AG20443 (cell line): Measurements from ENCODE around the gene PCCA.
"Not testable (repeated sequence)": the region's sequence is repeated elsewhere in the genome, so short reads cannot be mapped to it uniquely, and the experiment has no call there.

ENCODE experiments used
- DNase-seq: peaks from one replicate; pipeline ENCODE4 v3.0.0; 2012; ENCODE audit warnings: low spot score, mixed read lengths

Gene PCCA

GRCh38 chr13:100508996-100509395, 420.1 kb downstream of the PCCA start:
- no peak for DNase-seq

DNA sequence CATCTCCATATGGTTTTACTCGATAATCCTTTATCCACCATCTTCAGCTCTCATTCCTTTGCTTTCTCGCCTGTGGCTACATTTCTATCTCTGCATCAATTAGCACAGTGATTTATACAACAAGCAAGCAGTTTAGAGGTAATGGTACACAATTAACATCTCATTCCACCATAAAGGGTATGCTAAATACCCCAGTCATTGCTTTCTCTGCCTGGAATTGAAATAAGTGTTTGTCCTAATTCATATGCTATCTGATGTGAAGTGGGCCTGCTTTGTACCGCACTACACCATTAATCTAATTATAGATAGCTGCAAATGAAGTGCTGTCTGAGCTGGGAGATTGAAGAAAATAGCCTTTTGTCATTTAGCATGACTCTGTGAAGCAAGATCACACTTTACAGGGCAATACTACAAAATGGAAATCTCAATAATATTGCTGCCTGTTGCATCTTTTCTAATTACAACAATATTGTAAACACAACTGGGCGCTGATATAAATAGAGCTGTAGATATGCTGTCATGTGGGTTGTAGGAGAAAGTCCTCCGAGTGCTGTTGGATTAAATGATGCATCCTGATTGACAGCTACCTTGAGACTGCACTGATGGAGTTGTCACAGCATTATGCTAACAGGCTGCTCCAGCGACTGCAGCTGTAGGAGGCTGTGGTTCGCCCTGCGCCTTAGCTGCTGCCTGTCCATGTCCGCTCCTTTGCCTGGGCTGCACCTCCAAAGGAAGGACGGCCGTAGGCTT, 421.5 kb downstream of the PCCA start:
- DNase-seq: no peak

GRCh38 chr13:100511466-100511865, 422.6 kb downstream of the PCCA start:
- DNase-seq: no peak

- no peak for DNase-seq
These were observed 423.5 kb downstream of the PCCA start for GRCh38 chr13:100512422-100512821.

DNA sequence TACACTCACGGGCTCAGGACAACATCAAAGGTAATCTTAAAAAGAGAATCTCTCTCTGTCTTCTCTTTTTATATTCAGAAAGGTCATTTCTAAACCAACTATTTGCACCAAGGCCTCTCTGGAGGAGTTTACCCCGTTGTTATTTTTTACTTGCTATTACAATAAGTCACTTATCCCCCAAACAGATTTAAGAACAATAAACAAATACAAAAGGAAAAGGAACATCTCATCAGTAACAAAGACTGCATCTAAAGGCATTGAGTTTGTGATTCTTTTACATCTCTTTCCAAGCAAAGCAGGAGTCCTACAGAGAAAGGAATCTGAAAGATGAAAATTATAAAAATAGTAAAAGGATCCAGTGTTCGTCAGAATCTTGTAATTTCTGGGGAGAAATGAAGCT, 424.3 kb downstream of the PCCA start:
- no peak for DNase-seq

DNA sequence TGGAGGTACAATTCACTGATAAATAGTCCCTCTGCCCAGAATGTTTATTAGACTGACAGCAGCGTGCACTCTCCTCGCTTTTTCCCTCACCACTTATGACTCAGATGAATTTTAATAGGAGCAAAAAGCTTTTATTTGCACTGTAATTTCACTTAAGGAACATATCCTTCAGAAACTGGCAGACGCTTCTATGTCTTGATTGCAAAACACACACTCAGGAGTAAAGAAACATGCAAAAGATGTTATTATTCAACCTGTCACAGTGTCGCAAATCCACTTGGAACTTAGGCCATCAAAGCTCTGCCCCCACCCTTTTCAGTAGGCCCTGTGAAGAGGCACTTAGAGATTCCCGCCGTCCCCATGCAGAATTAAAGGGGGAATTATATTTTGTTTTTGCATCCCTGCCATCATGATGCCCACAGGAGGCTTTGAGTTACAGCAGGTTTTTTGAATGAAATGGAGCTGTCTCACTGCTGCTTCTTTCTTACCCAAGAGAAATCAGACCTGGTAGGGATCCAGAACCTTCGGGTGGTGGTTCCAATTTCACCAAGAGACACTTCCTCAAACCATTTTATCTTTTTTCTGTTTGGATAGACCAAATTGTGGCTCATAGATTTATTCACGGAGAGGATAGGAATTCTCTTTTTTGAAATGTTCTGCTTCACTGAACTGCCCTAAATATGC, 425.2 kb downstream of the PCCA start:
- DNase-seq: no peak

GRCh38 chr13:100514788-100515409, 426.0 kb downstream of the PCCA start:
- peak; percentile 94 for DNase-seq

DNA sequence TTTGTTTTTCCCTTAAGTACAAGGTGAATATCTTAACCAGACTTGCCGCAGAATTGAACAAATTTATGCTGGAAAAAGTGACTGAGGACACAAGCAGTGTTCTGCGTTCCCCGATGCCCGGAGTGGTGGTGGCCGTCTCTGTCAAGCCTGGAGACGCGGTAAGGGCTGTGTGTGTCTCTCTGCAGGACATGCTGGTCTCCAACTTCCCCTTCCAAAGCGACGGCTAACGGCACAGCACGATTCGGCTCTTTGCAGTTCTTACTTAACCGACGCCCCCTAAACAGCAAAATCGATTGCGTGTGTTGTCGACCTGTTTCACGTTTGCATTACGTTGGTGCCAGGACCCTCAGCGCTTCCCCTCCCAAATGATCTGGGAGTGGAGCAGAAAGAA, 426.5 kb downstream of the PCCA start:
- no peak for DNase-seq

DNA sequence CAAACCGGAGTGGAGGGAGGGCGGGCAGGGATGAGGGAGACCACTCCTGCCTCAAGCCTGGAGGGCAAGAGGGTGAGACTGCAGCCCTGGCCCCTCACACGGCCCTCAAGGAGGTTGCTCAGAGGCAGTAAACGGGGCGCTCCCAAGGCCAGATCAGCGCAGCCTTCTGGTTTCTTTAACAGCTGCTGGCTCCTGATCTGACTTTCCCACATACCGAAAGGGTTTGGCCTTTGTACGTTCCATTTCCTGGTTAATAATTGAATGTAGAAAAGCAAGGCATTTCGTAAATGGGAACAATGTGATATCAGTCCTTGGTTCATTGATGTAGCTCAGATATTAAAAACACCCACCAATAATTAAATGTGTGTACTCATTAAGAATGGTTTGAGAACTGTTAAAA, 428.2 kb downstream of the PCCA start:
- DNase-seq: no peak

DNA sequence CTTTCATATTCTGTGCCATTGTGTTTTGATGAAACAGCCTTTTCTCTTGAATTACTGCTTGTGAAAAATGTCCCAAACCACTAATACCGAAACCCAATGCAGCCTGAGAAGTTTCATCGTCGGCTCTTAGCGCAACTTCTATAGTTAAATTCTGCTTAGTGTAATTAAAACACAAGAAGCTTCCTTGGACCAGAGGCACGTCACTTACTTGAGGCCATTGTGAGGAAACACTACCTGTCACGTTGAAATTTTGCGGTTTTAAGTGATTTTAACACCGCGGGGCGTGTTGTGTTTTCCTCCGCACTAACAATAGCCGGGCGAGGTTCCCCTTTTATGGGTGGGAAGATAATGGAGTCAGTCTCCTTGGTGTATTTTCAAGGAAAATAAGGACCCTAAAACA, 428.8 kb downstream of the PCCA start:
- no peak for DNase-seq

- DNase-seq: no peak
These were observed 429.6 kb downstream of the PCCA start for GRCh38 chr13:100518394-100519062.

DNA sequence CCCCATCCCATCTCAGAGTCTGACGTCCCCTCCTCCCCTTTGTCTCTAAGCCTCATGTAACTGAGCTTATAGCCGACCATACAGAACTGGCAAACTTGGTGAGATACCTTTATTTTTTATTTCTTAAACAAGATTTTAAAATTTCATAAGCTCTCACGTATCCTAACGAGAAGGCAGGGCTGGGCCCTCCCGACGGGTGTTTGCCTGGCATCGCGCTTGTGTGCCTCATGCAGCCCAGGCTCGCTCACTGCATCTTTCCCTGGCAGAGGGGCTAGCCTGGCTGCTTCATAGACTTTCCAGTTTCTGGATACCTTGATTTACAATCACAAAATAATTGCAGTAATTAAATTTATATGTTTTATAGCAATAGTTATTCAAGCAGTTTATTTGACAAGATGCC, 430.7 kb downstream of the PCCA start:
- DNase-seq: no peak

DNA sequence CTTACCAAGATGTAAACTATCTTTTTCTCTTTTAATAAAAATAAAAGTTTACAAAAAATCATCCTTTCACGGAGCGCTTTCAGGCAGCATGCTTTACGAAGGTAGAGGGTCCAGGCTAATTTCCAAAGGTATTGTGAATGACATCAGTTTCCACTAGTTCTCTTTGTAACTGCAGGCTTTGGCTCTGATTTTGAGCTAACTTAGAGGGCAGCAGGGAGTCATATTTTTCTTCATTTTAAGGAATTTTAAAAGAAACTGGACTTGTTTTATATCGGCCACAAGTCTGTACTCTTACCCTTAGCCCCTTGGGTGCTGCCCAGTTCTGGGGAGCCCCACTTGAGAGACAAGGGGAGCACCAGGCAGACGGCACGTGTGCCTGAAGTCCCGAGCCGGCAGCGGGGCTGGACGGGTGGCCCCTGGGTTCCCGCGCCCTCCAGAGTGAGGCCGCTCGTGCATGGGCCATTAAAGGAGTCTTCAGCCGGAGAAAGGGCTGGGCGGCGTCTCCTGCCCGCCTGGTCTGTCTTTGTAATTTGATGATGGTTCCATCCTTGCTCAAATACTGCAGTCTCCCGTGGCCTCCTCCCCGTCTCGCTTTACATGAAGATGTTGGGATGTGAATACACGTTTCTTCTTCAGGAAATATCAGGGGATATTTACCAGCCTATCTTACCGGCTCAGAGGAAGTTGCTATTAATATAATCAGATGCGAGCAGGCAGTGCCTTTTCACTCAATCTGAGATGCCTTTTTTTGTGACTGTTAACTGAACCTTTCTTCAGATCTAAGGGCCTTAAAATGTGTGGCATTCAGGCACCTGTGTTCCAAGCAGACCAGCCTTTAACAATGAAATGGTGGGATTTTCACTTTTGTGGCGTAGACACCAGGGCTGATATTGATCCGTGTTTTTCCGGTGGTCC, 432.3 kb downstream of the PCCA start:
- no peak for DNase-seq

- no peak for DNase-seq
These were observed 433.1 kb downstream of the PCCA start for GRCh38 chr13:100521851-100522617.

- DNase-seq: no peak
These were observed 433.9 kb downstream of the PCCA start for GRCh38 chr13:100522618-100523309.

DNA sequence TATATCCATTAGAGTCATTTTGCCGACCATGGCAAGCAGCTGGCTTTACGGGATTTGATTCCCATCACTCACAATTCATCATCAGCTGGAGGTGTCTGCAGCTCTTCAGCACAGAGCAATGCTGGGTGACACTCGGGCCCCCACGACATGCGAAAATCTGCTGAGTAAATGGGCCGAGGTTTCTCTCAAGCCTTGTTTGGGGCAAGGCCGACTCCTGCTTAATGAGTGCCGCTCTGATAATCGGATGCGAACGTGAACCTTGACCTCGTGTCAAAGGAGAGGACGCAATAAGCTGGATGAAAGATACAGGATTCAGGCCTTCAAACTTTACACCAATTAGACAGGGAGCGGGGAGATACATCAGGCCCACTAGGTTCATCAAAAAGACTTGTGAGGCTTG, 434.5 kb downstream of the PCCA start:
- no peak for DNase-seq

GRCh38 chr13:100523981-100524386, 435.1 kb downstream of the PCCA start:
- DNase-seq: no peak

- not testable (repeated sequence) for DNase-seq
These were observed 435.8 kb downstream of the PCCA start for GRCh38 chr13:100524688-100525087.

GRCh38 chr13:100525453-100526317, 436.8 kb downstream of the PCCA start:
- DNase-seq: no peak
